ENCODE measurements around the gene TGM6. TPM values are rescaled to one million over a fixed set of nuclear protein-coding genes. Genes with fewer than 3 reads are reported as not detected.

TGM6 gene

GRCh38 chr20:2476742-2477615 lies 96.3 kb downstream of the TGM6 start:
- DNase-seq: no peak
- no peaks in the 10 kb centered on the region for H3K27me3 ChIP-seq (ENCODE audit: control insufficient read depth in 1 of 2, insufficient read depth in 1 of 2, low read length in 2 of 2)
- H2BK5ac ChIP-seq (ENCODE audit: low read depth, low read length, poor library complexity, severe bottlenecking): no peak overlapping the region
- H2BK12ac ChIP-seq (ENCODE audit: low read length in 2 of 2): no peak overlapping the region
- peaks cover 8% of the 10 kb centered on the region for H3K79me1 ChIP-seq (replicated peaks; ENCODE audit: low read length, poor library complexity, severe bottlenecking)
- H3K36me3 ChIP-seq (ENCODE audit: control insufficient read depth in 1 of 2, insufficient read depth in 2 of 2, low read depth in 1 of 2, low read length in 2 of 2): peaks cover 8 to 48% of the 10 kb centered on the region in 2 experiments
- no peak overlapping the region for H3K9ac ChIP-seq (ENCODE audit: low read length)
- no peaks in the 10 kb centered on the region for H3K9me3 ChIP-seq (ENCODE audit: control insufficient read depth, low read length)
- 84% methylated on average over 3 of the region's 5 CpGs for WGBS
- no peak overlapping the region for H3K4me3 ChIP-seq (ENCODE audit: insufficient read depth in 1 of 2, low read depth in 1 of 2, low read length in 2 of 2)
- no peak overlapping the region for H3K27ac ChIP-seq (ENCODE audit: low read length, poor library complexity, severe bottlenecking)
- no peak overlapping the region for H3K4me2 ChIP-seq (ENCODE audit: low read length, poor library complexity, severe bottlenecking)
- no peak overlapping the region for H4K91ac ChIP-seq (ENCODE audit: low read length)
- H4K8ac ChIP-seq (ENCODE audit: low read length): no peak overlapping the region
- no peak overlapping the region for H2BK120ac ChIP-seq (ENCODE audit: low read depth, low read length)
- H2AK5ac ChIP-seq (ENCODE audit: low read length, severe bottlenecking): no peak overlapping the region
- no peak overlapping the region for H3K4ac ChIP-seq (ENCODE audit: low read depth in 1 of 2, low read length in 2 of 2)
- H3K14ac ChIP-seq (ENCODE audit: low read length in 2 of 2): no peak overlapping the region
- H3K4me1 ChIP-seq (ENCODE audit: control insufficient read depth, insufficient read depth, low read depth, low read length): no peaks in the 10 kb centered on the region
- no peak overlapping the region for H2BK15ac ChIP-seq (ENCODE audit: low read depth, poor library complexity, severe bottlenecking)
- no peak overlapping the region for H3K23ac ChIP-seq (ENCODE audit: low read length in 2 of 2)
- H3K18ac ChIP-seq (ENCODE audit: low read depth in 1 of 2, low read length in 2 of 2): no peak overlapping the region
- H2AFZ ChIP-seq (ENCODE audit: low read depth, low read length): no peak overlapping the region

GRCh38 chr20:2480381-2480780 lies 99.7 kb downstream of the TGM6 start:
- no peak overlapping the region for H3K14ac ChIP-seq (ENCODE audit: low read length in 2 of 2)
- no peak overlapping the region for H3K9ac ChIP-seq (ENCODE audit: low read length)
- no peak overlapping the region for H3K27ac ChIP-seq (ENCODE audit: low read length, poor library complexity, severe bottlenecking)
- H3K9me3 ChIP-seq (ENCODE audit: control insufficient read depth, low read length): no peaks in the 10 kb centered on the region
- H4K91ac ChIP-seq (ENCODE audit: low read length): no peak overlapping the region
- no peak overlapping the region for H2BK5ac ChIP-seq (ENCODE audit: low read depth, low read length, poor library complexity, severe bottlenecking)
- no peak overlapping the region for H2BK15ac ChIP-seq (ENCODE audit: low read depth, poor library complexity, severe bottlenecking)
- DNase-seq: no peak
- no peak overlapping the region for H2BK120ac ChIP-seq (ENCODE audit: low read depth, low read length)
- H3K4me2 ChIP-seq (ENCODE audit: low read length, poor library complexity, severe bottlenecking): no peak overlapping the region
- no peak overlapping the region for H3K18ac ChIP-seq (ENCODE audit: low read depth in 1 of 2, low read length in 2 of 2)
- no peaks in the 10 kb centered on the region for H3K4me1 ChIP-seq (ENCODE audit: control insufficient read depth, insufficient read depth, low read depth, low read length)
- WGBS: 96% methylated on average over 2 of the region's 2 CpGs
- no peak overlapping the region for H4K8ac ChIP-seq (ENCODE audit: low read length)
- H2BK12ac ChIP-seq (ENCODE audit: low read length in 2 of 2): no peak overlapping the region
- no peak overlapping the region for H3K4ac ChIP-seq (ENCODE audit: low read depth in 1 of 2, low read length in 2 of 2)
- H2AFZ ChIP-seq (ENCODE audit: low read depth, low read length): no peak overlapping the region
- no peak overlapping the region for H3K23ac ChIP-seq (ENCODE audit: low read length in 2 of 2)
- no peak overlapping the region for H3K4me3 ChIP-seq (ENCODE audit: insufficient read depth in 1 of 2, low read depth in 1 of 2, low read length in 2 of 2)
- no peaks in the 10 kb centered on the region for H3K27me3 ChIP-seq (ENCODE audit: control insufficient read depth in 1 of 2, insufficient read depth in 1 of 2, low read length in 2 of 2)
- H2AK5ac ChIP-seq (ENCODE audit: low read length, severe bottlenecking): no peak overlapping the region
- H3K79me1 ChIP-seq (replicated peaks; ENCODE audit: low read length, poor library complexity, severe bottlenecking): peaks cover 16% of the 10 kb centered on the region
- peaks cover 32 to 82% of the 10 kb centered on the region in 2 experiments for H3K36me3 ChIP-seq (ENCODE audit: control insufficient read depth in 1 of 2, insufficient read depth in 2 of 2, low read depth in 1 of 2, low read length in 2 of 2)

Small RNA genes lying within 50 kb of the gene (small RNA-seq; reads per million reads assigned to genes)
- not detected for gene RF00019 (ENCODE audit: low read depth)
